Osteoblast (primary cell): ENCODE measurements around the gene DISC1. TPM values are rescaled to one million over a fixed set of nuclear protein-coding genes. Genes with fewer than 3 reads are reported as not detected.

Experiments
- DNase-seq: peaks from one replicate; pipeline ENCODE4 v3.0.0; 2011; ENCODE audit warnings: low spot score, mixed read lengths; ENCODE audit not compliant: insufficient read length; ENCODE audit errors: missing footprints
- H2AFZ ChIP-seq: 2 replicates; pipeline ENCODE4 v1.6.0; 2011; ENCODE audit warnings: mild to moderate bottlenecking, low read length
- H3K27ac ChIP-seq: 2 replicates; pipeline ENCODE4 v1.5.1; 2011; ENCODE audit warnings: mild to moderate bottlenecking, low read depth, low read length, moderate library complexity
- H3K27me3 ChIP-seq: 2 replicates; pipeline ENCODE4 v1.6.0; 2012; ENCODE audit warnings: mild to moderate bottlenecking, control low read depth, inconsistent platforms, low read length, moderate library complexity; ENCODE audit not compliant: insufficient read depth
- H3K36me3 ChIP-seq: 2 replicates; pipeline ENCODE4 v1.5.1; 2011; ENCODE audit warnings: mild to moderate bottlenecking, low read length, control low read depth, moderate library complexity; ENCODE audit not compliant: insufficient read depth
- H3K4me1 ChIP-seq: 2 replicates; pipeline ENCODE4 v1.5.1; 2011; ENCODE audit warnings: mild to moderate bottlenecking, low read length, control low read depth, moderate library complexity; ENCODE audit not compliant: insufficient read depth
- H3K4me2 ChIP-seq: 2 replicates; pipeline ENCODE4 v1.6.0; 2011; ENCODE audit warnings: mild to moderate bottlenecking, low read length; ENCODE audit not compliant: insufficient read depth
- H3K4me3 ChIP-seq: fragments of 200-600 bp; sonication (generic); 3 replicates; pipeline ENCODE4 v1.5.1; 2012; ENCODE audit warnings: mild to moderate bottlenecking, low read length, inconsistent platforms; ENCODE audit not compliant: insufficient read depth
- H3K79me2 ChIP-seq: 2 replicates; pipeline ENCODE4 v1.6.0; 2012; ENCODE audit warnings: mild to moderate bottlenecking, low read length, control low read depth, inconsistent platforms; ENCODE audit not compliant: insufficient read depth
- H3K9me3 ChIP-seq: 2 replicates; pipeline ENCODE4 v1.5.1; 2011; ENCODE audit warnings: low read depth, low read length, control low read depth
- H4K20me1 ChIP-seq: 2 replicates; pipeline ENCODE4 v1.6.0; 2012; ENCODE audit warnings: mild to moderate bottlenecking, low read length, control low read depth; ENCODE audit not compliant: insufficient read depth
- total RNA-seq: library from RNA; depleted of rRNA; stranded (reverse); fragments of >200 nt; gene quantifications from 2 replicates; pipeline ENCODE4 v1.2.3, GENCODE V29; 2012
- TF ChIP-seq, protein P1 (sequence below): IDR thresholded peaks from 2 replicates; pipeline ENCODE4 v1.5.1; 2011; ENCODE audit warnings: mild to moderate bottlenecking, low read depth, low read length, moderate library complexity; ENCODE audit errors: extremely low read depth

DISC1 gene
- total RNA-seq, 1 donor, result 11.9 TPM

DNA sequence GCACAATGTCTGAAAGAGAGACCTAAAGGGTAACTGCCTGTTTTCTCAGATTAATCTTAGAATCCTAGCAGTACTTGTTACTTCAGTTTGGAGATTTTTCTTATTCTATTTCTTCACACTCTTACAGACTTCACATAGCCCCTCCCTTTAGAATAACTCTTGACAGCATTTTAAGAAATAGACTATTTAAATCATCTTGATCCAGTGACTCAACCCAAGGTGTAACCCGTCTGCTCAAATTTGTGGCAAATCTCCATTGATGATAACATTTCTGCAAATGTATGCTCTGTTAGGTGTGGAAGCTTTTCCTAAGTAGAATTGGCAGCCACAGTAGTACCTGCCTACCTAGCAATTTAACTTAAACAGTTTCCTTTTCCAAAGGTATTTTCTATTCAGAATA, 391.2 kb downstream of the DISC1 start:
- no peaks in the 10 kb centered on the region for H3K27me3 ChIP-seq
- no peaks in the 10 kb centered on the region for H3K79me2 ChIP-seq
- no peak overlapping the region for H2AFZ ChIP-seq
- no peaks in the 10 kb centered on the region for H3K9me3 ChIP-seq
- no peaks in the 10 kb centered on the region for H4K20me1 ChIP-seq
- H3K27ac ChIP-seq, result no peak overlapping the region
- DNase-seq, result no peak
- no peak overlapping the region for H3K4me2 ChIP-seq
- no peaks in the 10 kb centered on the region for H3K36me3 ChIP-seq
- no peak overlapping the region for H3K4me3 ChIP-seq
- TF ChIP-seq, protein P1, sequence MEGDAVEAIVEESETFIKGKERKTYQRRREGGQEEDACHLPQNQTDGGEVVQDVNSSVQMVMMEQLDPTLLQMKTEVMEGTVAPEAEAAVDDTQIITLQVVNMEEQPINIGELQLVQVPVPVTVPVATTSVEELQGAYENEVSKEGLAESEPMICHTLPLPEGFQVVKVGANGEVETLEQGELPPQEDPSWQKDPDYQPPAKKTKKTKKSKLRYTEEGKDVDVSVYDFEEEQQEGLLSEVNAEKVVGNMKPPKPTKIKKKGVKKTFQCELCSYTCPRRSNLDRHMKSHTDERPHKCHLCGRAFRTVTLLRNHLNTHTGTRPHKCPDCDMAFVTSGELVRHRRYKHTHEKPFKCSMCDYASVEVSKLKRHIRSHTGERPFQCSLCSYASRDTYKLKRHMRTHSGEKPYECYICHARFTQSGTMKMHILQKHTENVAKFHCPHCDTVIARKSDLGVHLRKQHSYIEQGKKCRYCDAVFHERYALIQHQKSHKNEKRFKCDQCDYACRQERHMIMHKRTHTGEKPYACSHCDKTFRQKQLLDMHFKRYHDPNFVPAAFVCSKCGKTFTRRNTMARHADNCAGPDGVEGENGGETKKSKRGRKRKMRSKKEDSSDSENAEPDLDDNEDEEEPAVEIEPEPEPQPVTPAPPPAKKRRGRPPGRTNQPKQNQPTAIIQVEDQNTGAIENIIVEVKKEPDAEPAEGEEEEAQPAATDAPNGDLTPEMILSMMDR, result no peak
- H3K4me1 ChIP-seq, result no peaks in the 10 kb centered on the region

DNA sequence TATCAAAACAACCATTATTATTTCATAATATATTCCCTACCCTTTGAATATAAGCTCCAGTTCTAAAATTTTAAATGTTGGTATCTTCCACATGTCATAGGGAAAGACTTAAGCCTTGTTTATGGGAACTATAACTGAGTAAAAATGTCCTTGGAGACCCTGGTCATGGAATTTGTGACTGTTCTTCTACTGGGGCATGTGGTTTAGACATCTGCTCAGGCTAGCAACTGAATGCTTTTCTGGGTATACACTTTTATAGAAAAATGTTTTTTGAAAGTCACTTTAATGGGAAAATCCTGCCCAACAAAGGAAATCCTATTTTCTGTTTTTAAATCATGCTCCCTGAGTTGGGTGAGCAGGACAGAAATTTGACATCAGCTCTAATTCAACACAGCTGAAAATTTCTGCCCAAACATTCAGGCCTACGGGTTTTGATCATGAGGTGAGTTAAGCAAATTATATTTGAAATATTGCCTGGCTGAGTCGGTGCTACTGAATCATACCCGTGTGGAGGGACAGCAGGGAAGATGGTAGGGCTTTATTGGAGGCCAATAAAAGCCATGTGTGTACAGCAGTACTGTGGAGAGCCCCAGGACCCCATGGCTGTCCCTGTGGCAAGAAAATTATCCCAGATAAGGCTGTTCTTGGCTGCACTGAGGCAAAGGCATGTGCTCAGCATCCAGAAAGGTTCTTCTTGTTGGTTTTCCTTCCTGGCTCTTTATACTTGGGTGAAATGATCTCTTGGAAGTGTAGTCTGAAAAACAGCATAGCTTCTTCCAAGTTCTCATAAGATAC, 391.8 kb downstream of the DISC1 start:
- Histone ChIP-seq H3K27me3 (no peaks in the 10 kb centered on the region), H3K4me3 (no peak overlapping the region), H3K9me3 (no peaks in the 10 kb centered on the region), H2AFZ (no peak overlapping the region), H3K4me2 (no peak overlapping the region), H3K36me3 (no peaks in the 10 kb centered on the region), H4K20me1 (no peaks in the 10 kb centered on the region), H3K27ac (no peak overlapping the region), H3K79me2 (no peaks in the 10 kb centered on the region), H3K4me1 (no peaks in the 10 kb centered on the region)
- TF ChIP-seq, protein P1, result no peak
- DNase-seq, result no peak

DNA sequence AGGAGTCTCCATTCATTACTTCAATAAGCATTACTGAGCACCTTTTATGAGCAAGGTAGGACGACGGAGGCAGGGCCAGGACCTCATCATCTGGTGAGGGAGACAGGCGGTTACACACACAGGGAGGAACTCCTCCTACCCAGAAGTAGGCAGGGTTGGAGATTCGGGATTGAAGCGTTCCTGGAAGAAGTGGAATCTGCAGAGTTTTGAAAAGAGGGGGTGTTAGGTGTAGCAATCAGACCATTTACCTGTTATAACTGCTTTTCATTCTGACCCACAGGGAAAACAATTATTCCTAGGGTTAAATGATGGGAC, 392.4 kb downstream of the DISC1 start:
- Histone ChIP-seq H3K4me1 (no peaks in the 10 kb centered on the region), H3K36me3 (no peaks in the 10 kb centered on the region), H3K27me3 (no peaks in the 10 kb centered on the region), H2AFZ (no peak overlapping the region), H3K27ac (no peak overlapping the region), H3K79me2 (no peaks in the 10 kb centered on the region), H3K4me3 (no peak overlapping the region), H4K20me1 (no peaks in the 10 kb centered on the region), H3K4me2 (no peak overlapping the region), H3K9me3 (no peaks in the 10 kb centered on the region)
- TF ChIP-seq, protein P1, result no peak
- DNase-seq, result no peak

DNA sequence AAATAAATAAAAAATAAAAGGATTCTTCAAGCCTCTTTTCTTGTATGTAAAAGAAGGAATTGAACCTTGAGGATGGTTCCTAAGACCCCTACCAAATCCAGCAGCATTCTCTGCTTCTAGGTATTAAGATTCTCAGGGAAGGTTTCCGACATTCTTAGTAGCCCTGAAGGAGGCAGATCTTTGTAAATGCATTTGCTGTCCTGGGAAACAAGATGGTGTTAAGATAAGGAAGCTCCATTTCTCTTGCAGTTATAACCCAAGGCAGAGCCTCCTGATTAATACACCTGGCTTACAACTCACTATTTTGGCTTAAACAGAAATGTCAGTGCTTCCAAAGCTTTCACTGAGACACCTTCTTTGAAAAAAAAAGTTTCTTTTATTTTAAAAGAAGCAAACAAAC, 393.8 kb downstream of the DISC1 start:
- H3K4me1 ChIP-seq, result no peaks in the 10 kb centered on the region
- DNase-seq, result no peak
- no peaks in the 10 kb centered on the region for H3K36me3 ChIP-seq
- no peak overlapping the region for H3K4me2 ChIP-seq
- no peaks in the 10 kb centered on the region for H4K20me1 ChIP-seq
- no peak overlapping the region for H3K4me3 ChIP-seq
- H2AFZ ChIP-seq, result no peak overlapping the region
- no peak overlapping the region for H3K27ac ChIP-seq
- no peaks in the 10 kb centered on the region for H3K9me3 ChIP-seq
- TF ChIP-seq, protein P1, result no peak
- no peaks in the 10 kb centered on the region for H3K79me2 ChIP-seq
- H3K27me3 ChIP-seq, result no peaks in the 10 kb centered on the region
